GM21381 (cell line): ENCODE measurements around the gene KIF1A.

Experiments used
- ATAC-seq: cut with Tn5 transposase; IDR thresholded peaks from one replicate; pipeline ENCODE4 v1.9.1; 2021; ENCODE audit warnings: mild to moderate bottlenecking, moderate library complexity; ENCODE audit not compliant: unreplicated experiment

The KIF1A gene

DNA sequence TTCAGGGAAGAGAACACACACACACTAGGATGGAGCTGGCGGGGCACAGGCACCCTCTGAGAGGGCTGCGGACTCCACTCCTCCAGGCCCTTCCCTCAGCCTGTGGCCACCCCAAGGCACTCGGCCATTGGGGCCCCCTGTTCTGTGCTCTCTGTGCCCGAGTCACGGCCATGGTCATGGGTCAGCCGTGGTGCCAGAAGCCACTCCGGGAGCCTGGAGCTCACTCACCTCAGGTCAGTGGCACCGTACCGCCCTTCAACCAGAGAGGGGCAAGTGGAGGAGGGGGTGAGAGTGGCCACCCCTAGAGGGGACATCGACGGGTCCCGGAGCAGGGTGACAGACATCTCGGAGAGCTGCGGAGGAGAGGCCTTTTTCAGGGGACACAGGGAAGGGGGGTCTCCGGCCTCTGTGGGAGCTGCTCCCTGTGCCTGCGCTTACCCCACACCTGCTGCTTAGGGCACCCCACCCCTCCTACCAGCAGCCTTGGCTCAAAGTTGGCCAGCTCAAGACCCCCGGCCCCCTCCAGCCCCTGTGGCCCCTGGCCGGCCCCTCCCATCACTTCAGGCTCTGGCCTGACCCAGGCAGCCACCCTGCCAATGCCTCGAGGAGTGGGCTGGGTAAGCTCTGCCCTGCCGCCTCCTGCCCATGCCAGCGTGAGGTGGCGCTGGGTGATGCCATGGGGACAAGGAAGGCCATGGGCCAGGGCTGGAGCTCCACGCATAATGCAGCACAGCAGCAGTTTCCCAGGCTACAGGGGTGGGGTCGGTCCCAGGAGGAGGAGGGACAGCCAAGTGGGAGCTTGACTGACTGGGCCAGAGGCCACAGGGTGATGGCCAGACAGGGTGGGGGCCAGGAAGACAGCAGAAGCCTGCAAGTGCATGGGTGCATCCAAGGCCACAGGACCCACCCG, 99.1 kb downstream of the KIF1A start:
- no peak for ATAC-seq

DNA sequence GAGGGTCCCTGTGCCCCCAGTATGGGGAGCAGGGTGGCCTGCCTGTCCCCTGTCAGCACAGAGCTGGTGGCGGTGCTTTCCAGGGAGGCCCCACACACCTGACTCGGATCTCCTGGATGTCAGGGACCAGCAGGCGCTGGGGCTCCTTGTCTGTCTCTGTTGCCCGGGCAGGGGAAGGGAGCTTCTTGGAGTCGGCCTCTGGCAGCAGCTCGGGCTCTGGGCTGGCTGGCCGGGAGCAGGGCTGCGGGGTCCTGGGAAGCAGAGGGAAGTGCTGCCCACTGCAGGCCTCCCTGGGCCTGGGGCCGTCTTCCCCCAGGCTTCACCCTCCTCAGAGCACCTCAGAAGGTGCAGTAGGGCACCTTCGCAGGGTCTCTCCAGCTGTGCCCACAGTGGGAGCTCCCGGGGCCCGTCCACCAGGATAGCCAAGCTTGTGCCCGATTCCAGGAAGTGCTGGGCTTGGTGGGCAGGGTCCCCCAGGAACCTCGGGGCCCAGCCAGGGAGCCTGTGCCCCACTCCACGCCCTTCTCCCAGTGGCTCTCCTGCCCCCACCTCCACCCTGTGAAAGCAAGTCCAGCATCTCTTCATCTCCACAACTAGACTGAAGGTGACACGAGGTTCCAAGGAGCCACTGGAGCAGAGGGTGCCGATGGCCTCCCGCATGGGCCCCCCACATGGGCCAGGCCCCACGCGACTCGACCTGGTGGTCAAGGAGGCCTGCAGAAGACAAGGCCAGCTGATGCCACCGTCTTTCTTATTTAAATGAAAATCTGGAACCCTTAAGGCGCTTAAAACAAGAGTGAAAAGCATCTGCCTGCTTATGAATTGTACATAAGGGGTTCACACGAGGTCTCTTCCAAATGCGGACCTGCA, 100.1 kb downstream of the KIF1A start:
- no peak for ATAC-seq

GRCh38 chr2:240718896-240719490, 101.0 kb downstream of the KIF1A start:
- ATAC-seq: no peak

DNA sequence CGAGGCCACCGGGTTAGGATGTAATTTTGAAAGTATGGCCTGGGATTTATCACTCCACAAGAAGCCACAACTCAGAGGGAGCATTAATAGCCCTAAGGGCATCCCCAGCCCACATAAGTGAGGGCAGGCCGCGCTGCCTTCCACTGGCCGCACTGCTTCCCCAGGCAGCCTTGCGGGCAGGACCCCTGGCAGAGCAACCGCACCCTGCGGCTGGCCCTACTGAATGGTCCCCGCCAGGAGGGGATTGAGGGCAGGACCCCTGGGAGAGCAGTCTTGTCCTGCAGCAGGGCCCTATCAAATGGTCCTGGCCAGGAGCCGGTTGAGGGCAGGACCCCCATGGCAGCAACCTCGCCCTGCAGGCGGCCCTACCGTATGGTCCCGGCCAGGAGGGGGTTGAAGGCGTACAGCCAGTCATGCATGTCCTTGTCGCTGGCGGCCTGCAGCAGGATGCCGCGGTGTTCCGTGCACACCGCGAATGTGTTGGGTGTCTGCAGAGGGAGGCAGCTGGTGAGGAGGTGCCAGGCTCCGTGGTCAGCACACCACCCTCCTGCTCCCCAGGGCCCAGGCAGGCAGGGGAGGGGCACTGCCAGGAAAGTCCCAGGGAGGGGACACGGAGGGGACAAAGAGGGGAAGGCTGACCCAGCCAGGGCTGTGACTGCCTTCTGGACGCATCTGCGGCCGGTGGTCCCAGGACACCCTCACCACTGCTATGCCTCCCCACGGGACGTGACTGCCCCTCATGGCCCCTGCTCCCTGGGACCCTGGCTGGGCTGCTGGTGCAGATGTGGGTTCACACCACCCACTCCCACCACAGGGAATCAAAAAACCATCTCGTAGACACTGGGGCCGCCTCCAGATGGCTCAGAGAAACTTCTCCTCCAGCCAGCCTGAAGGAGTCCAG, 102.1 kb downstream of the KIF1A start:
- no peak for ATAC-seq

DNA sequence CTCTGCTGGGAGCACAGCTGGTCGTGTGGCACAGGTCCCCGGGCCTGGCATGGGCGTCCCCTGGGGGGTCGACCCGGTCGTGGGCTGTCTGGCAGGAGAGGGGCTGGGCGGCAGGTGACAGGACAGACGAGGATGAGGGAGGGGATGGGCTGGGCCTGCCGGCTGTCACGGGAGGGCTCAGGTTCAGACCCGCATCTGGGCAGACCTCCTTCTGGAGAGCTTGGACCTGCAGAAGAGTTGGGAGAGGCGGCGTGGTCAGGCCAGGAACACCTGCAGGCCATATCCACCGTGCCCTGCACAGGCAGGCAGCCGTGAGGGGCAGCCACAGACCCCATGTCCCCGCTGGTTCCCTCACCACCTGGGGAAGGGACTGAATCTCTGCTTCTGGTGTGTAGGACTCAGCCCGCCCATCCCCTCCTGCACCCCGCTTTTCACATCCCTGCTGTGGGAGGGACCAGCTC, 102.8 kb downstream of the KIF1A start:
- ATAC-seq: no peak

- no peak for ATAC-seq
Observed at GRCh38 chr2:240716130-240716798, 103.8 kb downstream of the KIF1A start.

DNA sequence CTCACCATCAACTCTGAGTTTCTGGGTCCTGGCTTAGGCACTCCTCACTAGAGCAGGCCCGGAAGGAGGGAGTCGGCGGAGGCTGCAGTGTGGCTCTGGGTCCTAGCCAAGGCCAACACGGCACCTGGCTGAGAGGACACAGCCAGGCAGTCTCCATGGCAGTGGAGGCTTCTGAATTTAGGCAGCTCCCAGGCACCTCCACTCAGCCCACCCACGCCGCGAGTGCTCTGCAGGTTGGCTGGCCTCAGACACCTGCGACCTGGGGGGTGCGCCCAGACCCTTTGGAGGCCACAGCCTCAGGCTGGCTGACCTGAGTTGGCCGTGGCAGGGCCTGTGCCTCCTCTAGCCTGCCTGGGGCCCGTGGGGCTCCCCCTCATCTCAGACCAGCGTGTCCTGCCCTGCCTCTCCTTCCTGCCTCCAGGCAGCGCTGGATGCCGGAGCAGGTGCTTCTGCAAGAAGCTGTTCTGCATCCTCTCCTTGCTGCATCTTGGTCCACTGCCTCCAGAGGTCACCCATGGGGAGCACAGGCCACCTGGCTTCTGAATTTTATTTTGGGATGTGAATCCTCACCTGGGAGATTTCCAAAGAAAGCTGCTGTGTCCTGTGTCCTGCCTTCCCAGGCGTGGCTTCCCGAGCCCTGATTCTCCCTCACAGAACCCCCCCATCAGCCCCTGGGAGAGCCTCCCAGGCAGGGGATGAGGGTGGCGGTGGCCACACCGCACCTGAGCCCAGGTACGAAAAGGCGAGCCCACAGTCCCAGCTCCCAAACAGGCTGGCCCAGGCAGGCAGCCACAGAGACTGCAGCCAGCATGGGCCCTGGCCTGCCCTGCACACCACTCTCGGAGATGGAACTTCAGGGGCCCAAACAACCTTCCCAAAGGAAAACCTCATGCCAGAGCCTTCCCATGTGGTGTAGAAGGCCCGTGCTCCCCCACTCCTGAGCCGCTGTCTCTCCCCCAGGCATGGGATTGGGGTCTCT, 105.0 kb downstream of the KIF1A start:
- ATAC-seq: no peak

DNA sequence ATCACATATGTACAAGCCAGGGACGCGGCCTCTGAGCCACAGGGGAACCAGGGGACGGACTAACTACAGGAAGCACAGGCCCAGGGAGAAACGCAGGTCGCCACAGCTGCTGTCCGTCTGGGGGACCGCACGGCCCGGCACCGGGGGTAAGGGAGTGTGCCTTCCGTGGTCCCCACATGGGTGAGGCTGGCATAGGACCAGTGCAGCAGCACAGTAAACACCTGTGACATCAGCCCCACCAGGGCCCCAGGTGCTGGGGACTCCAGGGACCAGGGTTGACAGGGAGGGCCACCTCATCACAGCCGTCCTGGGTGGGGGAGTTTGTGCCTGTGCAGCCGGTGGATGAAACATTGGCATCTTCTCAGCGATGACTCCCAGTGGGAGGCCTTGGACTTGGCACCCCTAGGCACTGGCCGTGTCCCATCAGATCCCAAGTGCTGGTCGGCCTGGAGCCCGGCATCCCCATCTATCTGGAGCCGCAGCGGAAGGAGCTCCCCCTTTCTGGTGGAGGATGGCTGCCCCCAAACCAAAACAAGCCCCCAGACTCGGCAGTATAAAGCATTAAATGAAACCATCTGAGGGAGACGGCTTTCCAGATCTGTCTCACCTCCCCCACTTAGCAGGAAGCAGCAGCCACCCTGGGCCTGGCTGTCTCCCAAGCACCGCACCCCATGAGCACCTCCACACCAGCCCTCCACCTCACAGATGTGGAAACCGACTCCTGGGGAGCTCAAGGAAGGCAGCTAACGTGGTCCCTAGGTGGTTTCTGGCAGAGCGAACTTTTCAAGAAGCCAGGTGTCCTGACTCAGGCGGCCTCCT, 105.9 kb downstream of the KIF1A start:
- no peak for ATAC-seq

- ATAC-seq: no peak
Observed at GRCh38 chr2:240713071-240713927, 106.7 kb downstream of the KIF1A start.

DNA sequence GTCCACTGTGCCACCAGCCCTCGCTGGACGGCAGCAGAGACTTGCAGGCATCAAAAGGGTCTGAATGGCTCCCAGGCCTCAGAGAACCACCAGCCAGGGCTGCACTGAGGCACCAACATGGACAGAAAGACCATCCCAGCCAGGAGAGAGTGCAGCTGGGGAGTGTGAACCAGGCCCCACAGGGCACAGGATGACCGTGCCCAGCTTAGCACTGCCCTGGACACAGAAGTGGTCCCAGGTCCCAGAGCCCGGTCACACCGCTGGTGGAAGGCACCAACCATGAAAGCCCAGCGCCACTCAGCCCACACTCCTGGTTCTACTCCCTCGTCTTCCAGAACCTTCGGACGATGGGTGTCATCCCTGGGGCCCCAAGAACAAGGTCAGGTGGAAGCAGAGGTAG, 107.9 kb downstream of the KIF1A start:
- ATAC-seq: no peak

DNA sequence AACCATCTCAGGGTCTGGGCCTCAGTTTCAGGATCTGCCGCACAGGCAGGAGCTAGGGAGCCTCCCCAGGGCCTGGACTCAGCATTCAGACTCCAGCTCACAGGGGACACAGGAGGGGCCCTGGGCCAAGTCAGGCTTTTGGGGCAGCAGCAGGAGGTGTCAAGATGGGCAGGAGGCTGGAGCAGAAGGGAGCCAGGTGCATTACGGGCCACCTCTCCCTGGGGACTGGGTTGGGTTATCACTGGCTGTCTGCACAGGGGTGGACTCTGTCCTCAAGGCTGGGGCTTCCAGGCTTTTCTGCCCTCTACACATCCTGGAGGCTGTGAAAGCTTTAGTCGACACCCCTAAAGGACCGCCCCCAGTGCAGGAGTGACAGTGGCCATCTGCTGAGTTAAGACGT, 108.3 kb downstream of the KIF1A start:
- ATAC-seq: no peak

DNA sequence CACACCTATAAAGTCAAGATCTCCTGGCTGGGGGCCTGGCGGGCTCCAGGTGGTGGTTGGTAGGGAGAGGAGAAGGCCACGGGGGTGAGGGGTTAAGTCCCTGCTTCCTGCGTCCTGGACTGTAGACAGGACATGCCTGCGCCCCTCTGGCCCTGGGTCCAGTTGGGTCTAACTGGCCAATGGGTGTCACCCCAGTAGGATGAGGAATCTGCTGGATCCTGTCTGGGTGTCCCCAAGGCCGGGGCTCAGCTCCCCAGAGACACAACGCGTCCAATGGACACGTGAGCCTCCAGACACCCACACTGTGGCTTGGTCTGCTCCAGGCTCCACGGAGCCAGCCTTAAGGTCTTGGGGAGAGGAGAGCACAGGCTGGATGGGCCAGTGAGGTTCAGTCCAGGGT, 108.7 kb downstream of the KIF1A start:
- ATAC-seq: no peak

DNA sequence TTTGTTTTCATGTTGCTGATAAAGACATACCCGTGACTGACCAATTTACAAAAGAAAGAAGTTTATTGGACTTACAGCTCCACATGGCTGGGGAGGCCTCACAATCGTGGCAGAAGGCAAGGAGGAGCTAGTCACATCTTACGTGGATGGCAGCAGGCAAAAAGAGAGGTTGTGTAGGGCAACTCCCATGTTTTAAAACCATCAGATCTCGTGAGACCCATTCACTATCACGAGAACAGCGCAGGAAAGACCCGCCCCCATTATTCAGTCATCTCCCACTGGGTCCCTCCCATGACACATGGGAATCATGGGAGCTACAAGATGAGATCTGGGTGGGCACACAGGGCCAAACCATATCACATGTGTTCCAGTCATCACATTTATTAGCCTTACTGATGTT, 111.6 kb downstream of the KIF1A start:
- ATAC-seq: no peak

- ATAC-seq: no peak
Observed at GRCh38 chr2:240707821-240708220, 112.2 kb downstream of the KIF1A start.

- no peak for ATAC-seq
Observed at GRCh38 chr2:240707043-240707756, 112.8 kb downstream of the KIF1A start.

GRCh38 chr2:240705204-240705791, 114.7 kb downstream of the KIF1A start:
- ATAC-seq: no peak
